Testis (tissue), 2 donors: Measurements from ENCODE around the gene RMI1.

Source experiments
- POLR2A ChIP-seq: fragments of 450-650 bp; IDR thresholded peaks from one replicate; pipeline ENCODE4 v1.6.1; 2017; ENCODE audit warnings: antibody characterized with exemption, mild to moderate bottlenecking, moderate library complexity
- TF ChIP-seq, protein P1 (sequence below), 3 experiments: fragments of 450-650 bp in 2 of 3; fragments of 200-600 bp in 1 of 3; sonication (generic) in 1 of 3; IDR thresholded peaks; one replicate each; pipeline ENCODE4 v1.5.1; 2016 to 2019; ENCODE audit warnings: antibody characterized with exemption in 3 of 3, mild to moderate bottlenecking in 2 of 3, moderate library complexity in 1 of 3

- TF ChIP-seq, protein P1, sequence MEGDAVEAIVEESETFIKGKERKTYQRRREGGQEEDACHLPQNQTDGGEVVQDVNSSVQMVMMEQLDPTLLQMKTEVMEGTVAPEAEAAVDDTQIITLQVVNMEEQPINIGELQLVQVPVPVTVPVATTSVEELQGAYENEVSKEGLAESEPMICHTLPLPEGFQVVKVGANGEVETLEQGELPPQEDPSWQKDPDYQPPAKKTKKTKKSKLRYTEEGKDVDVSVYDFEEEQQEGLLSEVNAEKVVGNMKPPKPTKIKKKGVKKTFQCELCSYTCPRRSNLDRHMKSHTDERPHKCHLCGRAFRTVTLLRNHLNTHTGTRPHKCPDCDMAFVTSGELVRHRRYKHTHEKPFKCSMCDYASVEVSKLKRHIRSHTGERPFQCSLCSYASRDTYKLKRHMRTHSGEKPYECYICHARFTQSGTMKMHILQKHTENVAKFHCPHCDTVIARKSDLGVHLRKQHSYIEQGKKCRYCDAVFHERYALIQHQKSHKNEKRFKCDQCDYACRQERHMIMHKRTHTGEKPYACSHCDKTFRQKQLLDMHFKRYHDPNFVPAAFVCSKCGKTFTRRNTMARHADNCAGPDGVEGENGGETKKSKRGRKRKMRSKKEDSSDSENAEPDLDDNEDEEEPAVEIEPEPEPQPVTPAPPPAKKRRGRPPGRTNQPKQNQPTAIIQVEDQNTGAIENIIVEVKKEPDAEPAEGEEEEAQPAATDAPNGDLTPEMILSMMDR (IDR thresholded peaks at IDR 0.05) = no peak
- no peak for TF ChIP-seq POLR2A
Observed at GRCh38 chr9:84002344-84002743, 21.7 kb downstream of the RMI1 start.
